Stimulated activated CD4-positive, alpha-beta T cell treated with anti-CD3 and anti-CD28 coated beads, Interleukin-15, amount 100 ng/mL, for 48 hours (primary cell): ENCODE results near the gene ZNF622.

Source experiments
- DNase-seq, 2 donors: peaks; one replicate each; pipeline ENCODE4 v3.0.0-alpha.2; 2020; ENCODE audit warnings: low read depth in 2 of 2

ZNF622 gene

GRCh38 chr5:16465544-16466432 lies at the start of gene ZNF622:
TSS of gene ZNF622 (minus strand) at chr5:16465800. CDS start at chr5:16465665, 135 bp downstream.
- DNase-seq: peak; percentile 83 to 84

- DNase-seq: no peak
Observed at GRCh38 chr5:16510098-16510497, 44.5 kb upstream of the ZNF622 start.

GRCh38 chr5:16508730-16509531 lies 43.3 kb upstream of the ZNF622 start:
- no peak for DNase-seq

GRCh38 chr5:16507716-16508115 lies 42.1 kb upstream of the ZNF622 start:
- DNase-seq: no peak

- no peak for DNase-seq
Observed at GRCh38 chr5:16505904-16506303, 40.3 kb upstream of the ZNF622 start.

- DNase-seq: no peak
Observed at GRCh38 chr5:16505140-16505891, 39.7 kb upstream of the ZNF622 start.

GRCh38 chr5:16504571-16504970 lies 39.0 kb upstream of the ZNF622 start:
- no peak for DNase-seq

GRCh38 chr5:16502866-16503265 lies 37.3 kb upstream of the ZNF622 start:
- DNase-seq: no peak

- DNase-seq: no peak
Observed at GRCh38 chr5:16500024-16500423, 34.4 kb upstream of the ZNF622 start.

GRCh38 chr5:16497546-16497945 lies 31.9 kb upstream of the ZNF622 start:
- no peak for DNase-seq

GRCh38 chr5:16493261-16493660 lies 27.7 kb upstream of the ZNF622 start:
- DNase-seq: no peak

GRCh38 chr5:16492398-16493140 lies 27.0 kb upstream of the ZNF622 start:
- DNase-seq: no peak

GRCh38 chr5:16490911-16491310 lies 25.3 kb upstream of the ZNF622 start:
- no peak for DNase-seq

- no peak for DNase-seq
Observed at GRCh38 chr5:16489322-16489791, 23.8 kb upstream of the ZNF622 start.

GRCh38 chr5:16487456-16487855 lies 21.9 kb upstream of the ZNF622 start:
- no peak for DNase-seq

GRCh38 chr5:16486711-16487111 lies 21.1 kb upstream of the ZNF622 start:
- DNase-seq: no peak

GRCh38 chr5:16485656-16486055 lies 20.1 kb upstream of the ZNF622 start:
- no peak for DNase-seq

- DNase-seq: no peak
Observed at GRCh38 chr5:16484081-16484480, 18.5 kb upstream of the ZNF622 start.

- no peak for DNase-seq
Observed at GRCh38 chr5:16483361-16483760, 17.8 kb upstream of the ZNF622 start.

GRCh38 chr5:16482891-16483290 lies 17.3 kb upstream of the ZNF622 start:
- no peak for DNase-seq

GRCh38 chr5:16480821-16481538 lies 15.4 kb upstream of the ZNF622 start:
- DNase-seq: no peak
